ENCODE measurements around the gene RNF217.

Gene RNF217

DNA sequence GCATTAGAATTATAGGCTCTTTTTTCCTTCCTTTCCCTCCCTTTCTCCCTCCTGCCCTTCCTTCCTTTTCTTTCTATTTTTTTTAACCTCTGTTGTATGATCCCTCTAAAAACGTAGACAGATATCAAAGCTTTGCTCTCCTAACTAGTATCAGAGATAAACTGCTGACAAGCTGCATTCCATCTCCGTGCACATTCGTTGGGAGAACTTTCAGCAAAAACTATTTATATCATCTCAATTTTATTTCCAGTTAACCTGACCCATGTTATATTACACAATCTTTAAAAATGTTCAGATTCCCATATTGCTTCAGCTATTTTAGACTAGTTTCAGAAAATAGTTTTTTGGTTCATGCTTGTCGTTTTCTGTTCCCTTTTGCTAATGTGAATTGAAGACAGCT, 47.3 kb downstream of the RNF217 start:
- TF ChIP-seq, protein P1, sequence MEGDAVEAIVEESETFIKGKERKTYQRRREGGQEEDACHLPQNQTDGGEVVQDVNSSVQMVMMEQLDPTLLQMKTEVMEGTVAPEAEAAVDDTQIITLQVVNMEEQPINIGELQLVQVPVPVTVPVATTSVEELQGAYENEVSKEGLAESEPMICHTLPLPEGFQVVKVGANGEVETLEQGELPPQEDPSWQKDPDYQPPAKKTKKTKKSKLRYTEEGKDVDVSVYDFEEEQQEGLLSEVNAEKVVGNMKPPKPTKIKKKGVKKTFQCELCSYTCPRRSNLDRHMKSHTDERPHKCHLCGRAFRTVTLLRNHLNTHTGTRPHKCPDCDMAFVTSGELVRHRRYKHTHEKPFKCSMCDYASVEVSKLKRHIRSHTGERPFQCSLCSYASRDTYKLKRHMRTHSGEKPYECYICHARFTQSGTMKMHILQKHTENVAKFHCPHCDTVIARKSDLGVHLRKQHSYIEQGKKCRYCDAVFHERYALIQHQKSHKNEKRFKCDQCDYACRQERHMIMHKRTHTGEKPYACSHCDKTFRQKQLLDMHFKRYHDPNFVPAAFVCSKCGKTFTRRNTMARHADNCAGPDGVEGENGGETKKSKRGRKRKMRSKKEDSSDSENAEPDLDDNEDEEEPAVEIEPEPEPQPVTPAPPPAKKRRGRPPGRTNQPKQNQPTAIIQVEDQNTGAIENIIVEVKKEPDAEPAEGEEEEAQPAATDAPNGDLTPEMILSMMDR (IDR thresholded peaks at IDR 0.05; ENCODE audit: low read depth, low read length): no peak
- DNase-seq (ENCODE audit: extremely low read depth, low read depth): no peak

DNA sequence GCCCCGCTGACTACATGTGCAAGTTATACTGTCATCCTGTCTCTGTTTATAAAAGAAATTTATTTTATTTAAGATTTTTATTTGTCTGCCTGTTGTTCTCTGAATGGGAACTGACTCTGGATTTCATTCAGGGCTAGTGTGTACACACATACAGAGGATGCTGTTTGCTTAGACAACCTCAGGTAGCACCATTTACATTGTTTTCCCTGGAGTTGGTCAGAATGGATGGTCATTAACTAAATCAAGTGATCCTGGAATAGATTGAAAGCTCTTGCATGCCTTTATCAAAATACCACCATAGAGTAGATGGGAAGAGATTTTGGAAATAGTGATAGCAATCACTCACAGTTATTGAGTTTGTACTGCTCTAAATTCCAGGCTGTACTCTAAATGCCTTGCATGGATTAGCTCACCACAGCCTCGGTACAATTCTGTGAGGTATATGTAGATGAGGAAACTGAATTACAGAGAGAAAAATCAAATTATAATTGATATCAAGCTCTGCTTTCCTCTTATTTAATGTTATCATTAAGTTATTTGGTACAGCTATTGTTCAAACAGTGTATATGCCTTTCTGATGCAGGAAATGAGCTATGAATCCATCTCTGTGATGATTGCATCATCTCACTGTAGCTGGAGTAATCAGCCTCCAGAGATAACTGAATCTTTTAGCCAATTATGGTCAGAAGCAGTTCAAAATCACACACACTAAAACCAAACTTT, 51.9 kb downstream of the RNF217 start:
- DNase-seq (ENCODE audit: extremely low read depth, low read depth): peak; percentile 29
- TF ChIP-seq, protein P1 (IDR thresholded peaks at IDR 0.05; ENCODE audit: low read depth, low read length): no peak

DNA sequence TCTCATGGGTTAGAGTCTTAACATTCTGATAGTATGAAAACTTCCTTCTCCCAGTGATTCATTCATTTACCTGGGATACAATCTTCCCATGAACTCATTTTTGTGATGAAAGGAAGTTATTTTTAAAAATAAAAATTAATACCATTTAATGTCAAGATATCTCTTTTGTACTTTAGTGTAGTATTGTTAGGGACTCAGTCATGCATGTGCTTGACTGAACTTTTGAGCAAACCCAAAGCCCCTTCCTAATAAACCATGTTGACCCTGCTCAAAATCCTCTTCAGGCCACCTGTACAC, 52.4 kb downstream of the RNF217 start:
- TF ChIP-seq, protein P1 (IDR thresholded peaks at IDR 0.05; ENCODE audit: low read depth, low read length): no peak

DNA sequence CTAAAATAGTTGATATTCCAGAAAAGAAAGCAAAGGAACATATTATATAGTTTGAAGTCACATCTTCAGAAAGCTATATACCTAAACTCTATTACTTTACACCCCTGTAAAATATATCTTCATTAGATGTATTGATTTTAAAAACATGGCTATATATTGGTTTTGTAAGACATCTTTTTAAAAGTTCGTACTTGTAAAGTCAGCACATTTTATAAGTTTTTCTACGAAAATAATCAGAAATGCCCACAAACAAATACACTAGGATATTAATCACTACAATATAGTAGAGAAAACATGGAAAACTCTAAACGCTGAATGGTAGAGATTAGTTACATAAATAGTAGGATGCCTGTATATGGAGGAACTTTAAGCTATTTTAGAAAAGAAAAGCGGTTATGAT, 52.9 kb downstream of the RNF217 start:
- TF ChIP-seq, protein P1 (IDR thresholded peaks at IDR 0.05; ENCODE audit: low read depth, low read length): no peak
- no peak for DNase-seq (ENCODE audit: extremely low read depth, low read depth)

More for the DNA sequence above, 52.4 kb downstream of the RNF217 start:
- DNase-seq (ENCODE audit: extremely low read depth, low read depth): no peak

DNA sequence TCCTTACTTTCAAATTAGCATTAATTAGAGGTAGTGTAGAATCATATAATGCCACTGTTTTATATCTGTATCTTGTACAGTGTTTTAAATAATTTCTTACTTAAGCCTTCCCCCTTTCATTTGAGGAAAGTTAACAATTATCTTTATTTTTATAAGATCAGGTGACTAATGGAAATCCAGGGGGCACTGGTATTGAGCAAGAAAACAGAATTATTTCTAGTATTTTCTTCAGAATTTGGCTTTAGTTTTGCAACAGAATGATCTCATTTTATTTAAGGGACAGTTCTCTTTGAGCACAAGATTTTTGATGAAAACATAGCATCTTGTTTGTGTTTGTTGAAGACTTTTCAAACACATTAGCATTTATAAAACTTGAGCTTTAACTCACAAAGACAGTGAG, 55.9 kb downstream of the RNF217 start:
- TF ChIP-seq, protein P1 (IDR thresholded peaks at IDR 0.05; ENCODE audit: low read depth, low read length): no peak
- no peak for DNase-seq (ENCODE audit: extremely low read depth, low read depth)

DNA sequence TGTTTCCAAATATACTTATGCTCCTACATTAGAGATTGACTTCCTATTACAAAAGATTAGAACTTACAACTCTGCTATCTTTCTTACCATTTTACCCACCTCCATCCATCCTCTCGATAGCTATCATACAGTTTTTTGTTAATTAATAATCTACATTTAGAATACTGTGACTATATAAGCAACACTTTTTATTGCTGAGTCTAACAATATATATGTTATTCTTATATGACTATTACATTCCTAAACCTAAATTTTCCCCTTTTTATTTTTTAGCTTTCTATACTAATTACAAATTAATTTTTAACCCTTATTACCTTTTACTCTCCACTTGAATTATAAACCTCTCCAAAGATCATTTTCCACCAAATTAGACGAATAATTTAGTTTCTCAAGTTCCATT, 57.0 kb downstream of the RNF217 start:
- DNase-seq (ENCODE audit: extremely low read depth, low read depth): no peak
- TF ChIP-seq, protein P1 (IDR thresholded peaks at IDR 0.05; ENCODE audit: low read depth, low read length): no peak

DNA sequence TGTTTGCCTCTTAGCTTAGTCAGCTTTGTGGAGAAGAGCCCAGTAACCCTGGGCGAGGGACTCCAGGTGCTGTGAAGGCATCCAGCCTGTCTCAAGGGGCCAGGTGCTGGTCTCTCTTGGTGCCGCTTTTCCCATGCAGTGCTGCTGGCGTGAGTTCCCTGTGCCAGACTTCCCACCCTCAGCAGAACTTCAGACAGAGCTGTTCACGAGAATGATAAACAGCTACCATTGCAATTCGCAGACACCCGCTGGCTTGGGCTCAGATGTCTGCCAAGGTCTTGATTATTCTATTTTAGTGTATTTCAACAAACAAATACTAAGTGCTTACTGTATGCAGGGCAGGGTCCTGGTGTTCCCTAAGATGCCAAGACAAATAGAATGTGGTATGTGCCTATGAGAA, 57.7 kb downstream of the RNF217 start:
- TF ChIP-seq, protein P1 (IDR thresholded peaks at IDR 0.05; ENCODE audit: low read depth, low read length): no peak
- DNase-seq (ENCODE audit: extremely low read depth, low read depth): no peak

Measured in AG09319 (cell line).